Peyer's patch (tissue), 4 donors: ENCODE results near the gene MRPL12. TPM values are rescaled to one million over a fixed set of nuclear protein-coding genes. Genes with fewer than 3 reads are reported as not detected.

Experiments
- DNase-seq, 3 donors: peaks; one replicate each; pipeline ENCODE4 v3.0.0-alpha.2; 2017 to 2019
- H3K27ac ChIP-seq, 4 donors: fragments of 200-600 bp; sonication (generic); one replicate each; pipeline ENCODE4 v1.5.1; 2016 to 2019
- H3K27me3 ChIP-seq, 2 donors: fragments of 200-600 bp; sonication (generic); one replicate each; pipeline ENCODE4 v1.5.1; 2019
- H3K36me3 ChIP-seq, 3 donors: fragments of 200-600 bp; sonication (generic); one replicate each; pipeline ENCODE4 v1.5.1; 2016 to 2019
- H3K4me1 ChIP-seq, 4 donors: fragments of 200-600 bp; sonication (generic); one replicate each; pipeline ENCODE4 v1.5.1; 2016 to 2019
- H3K4me3 ChIP-seq, 4 donors: fragments of 200-600 bp; sonication (generic); 1 replicate in 3 of 4; 2 replicates in 1 of 4; pipeline ENCODE4 v1.5.1; 2016 to 2019; ENCODE audit warnings: mild to moderate bottlenecking in 1 of 4
- H3K9me3 ChIP-seq, 4 donors: fragments of 200-600 bp; sonication (generic); one replicate each; pipeline ENCODE4 v1.5.1; 2016 to 2019; ENCODE audit warnings: mild to moderate bottlenecking in 1 of 4
- POLR2A ChIP-seq, 2 donors: fragments of 450-650 bp; IDR thresholded peaks; one replicate each; pipeline ENCODE4 v1.5.1; 2017; ENCODE audit warnings: antibody characterized with exemption in 2 of 2, mild to moderate bottlenecking in 2 of 2, moderate library complexity in 2 of 2
- total RNA-seq, 4 donors: library from RNA; depleted of rRNA; stranded (reverse); fragments of >200 nt; gene quantifications; one replicate each; pipeline ENCODE4 v1.1.0, GENCODE V29; 2016
- TF ChIP-seq, protein P1 (sequence below), 6 experiments: fragments of 450-650 bp in 4 of 6; fragments of 200-600 bp in 2 of 6; sonication (generic) in 1 of 6; IDR thresholded peaks; one replicate each; pipeline ENCODE4 v1.5.1; 2017 to 2019; ENCODE audit warnings: antibody characterized with exemption in 6 of 6, mild to moderate bottlenecking in 3 of 6, moderate library complexity in 1 of 6

The MRPL12 gene
- total RNA-seq, 4 donors from 2014 or later: 65.6 to 99.9 (median 76.4) TPM

GRCh38 chr17:81719410-81720266, 16.5 kb downstream of the MRPL12 start:
- no peak for TF ChIP-seq POLR2A (IDR thresholded peaks at IDR 0.05)
- TF ChIP-seq, protein P1, sequence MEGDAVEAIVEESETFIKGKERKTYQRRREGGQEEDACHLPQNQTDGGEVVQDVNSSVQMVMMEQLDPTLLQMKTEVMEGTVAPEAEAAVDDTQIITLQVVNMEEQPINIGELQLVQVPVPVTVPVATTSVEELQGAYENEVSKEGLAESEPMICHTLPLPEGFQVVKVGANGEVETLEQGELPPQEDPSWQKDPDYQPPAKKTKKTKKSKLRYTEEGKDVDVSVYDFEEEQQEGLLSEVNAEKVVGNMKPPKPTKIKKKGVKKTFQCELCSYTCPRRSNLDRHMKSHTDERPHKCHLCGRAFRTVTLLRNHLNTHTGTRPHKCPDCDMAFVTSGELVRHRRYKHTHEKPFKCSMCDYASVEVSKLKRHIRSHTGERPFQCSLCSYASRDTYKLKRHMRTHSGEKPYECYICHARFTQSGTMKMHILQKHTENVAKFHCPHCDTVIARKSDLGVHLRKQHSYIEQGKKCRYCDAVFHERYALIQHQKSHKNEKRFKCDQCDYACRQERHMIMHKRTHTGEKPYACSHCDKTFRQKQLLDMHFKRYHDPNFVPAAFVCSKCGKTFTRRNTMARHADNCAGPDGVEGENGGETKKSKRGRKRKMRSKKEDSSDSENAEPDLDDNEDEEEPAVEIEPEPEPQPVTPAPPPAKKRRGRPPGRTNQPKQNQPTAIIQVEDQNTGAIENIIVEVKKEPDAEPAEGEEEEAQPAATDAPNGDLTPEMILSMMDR (IDR thresholded peaks at IDR 0.05): no peak
- Histone ChIP-seq H3K27ac (no peak overlapping the region), H3K4me3 (no peak overlapping the region), H3K9me3 (no peaks in the 10 kb centered on the region), H3K27me3 (no peaks in the 10 kb centered on the region), H3K4me1 (peaks cover 0 to 38% (median 0%) of the 10 kb centered on the region in 4 donors), H3K36me3 (peaks cover 0 to 38% (median 0%) of the 10 kb centered on the region in 3 donors)
- DNase-seq: no peak

GRCh38 chr17:81720267-81721071, 17.3 kb downstream of the MRPL12 start:
- no peak overlapping the region for H3K4me3 ChIP-seq
- H3K27ac ChIP-seq: no peak overlapping the region
- no peak for TF ChIP-seq POLR2A (IDR thresholded peaks at IDR 0.05)
- TF ChIP-seq, protein P1 (IDR thresholded peaks at IDR 0.05): no peak
- peaks cover 0 to 30% (median 0%) of the 10 kb centered on the region in 3 donors for H3K36me3 ChIP-seq
- H3K27me3 ChIP-seq: no peaks in the 10 kb centered on the region
- no peaks in the 10 kb centered on the region for H3K9me3 ChIP-seq
- no peak for DNase-seq
- H3K4me1 ChIP-seq: peaks cover 0 to 32% (median 0%) of the 10 kb centered on the region in 4 donors

DNA sequence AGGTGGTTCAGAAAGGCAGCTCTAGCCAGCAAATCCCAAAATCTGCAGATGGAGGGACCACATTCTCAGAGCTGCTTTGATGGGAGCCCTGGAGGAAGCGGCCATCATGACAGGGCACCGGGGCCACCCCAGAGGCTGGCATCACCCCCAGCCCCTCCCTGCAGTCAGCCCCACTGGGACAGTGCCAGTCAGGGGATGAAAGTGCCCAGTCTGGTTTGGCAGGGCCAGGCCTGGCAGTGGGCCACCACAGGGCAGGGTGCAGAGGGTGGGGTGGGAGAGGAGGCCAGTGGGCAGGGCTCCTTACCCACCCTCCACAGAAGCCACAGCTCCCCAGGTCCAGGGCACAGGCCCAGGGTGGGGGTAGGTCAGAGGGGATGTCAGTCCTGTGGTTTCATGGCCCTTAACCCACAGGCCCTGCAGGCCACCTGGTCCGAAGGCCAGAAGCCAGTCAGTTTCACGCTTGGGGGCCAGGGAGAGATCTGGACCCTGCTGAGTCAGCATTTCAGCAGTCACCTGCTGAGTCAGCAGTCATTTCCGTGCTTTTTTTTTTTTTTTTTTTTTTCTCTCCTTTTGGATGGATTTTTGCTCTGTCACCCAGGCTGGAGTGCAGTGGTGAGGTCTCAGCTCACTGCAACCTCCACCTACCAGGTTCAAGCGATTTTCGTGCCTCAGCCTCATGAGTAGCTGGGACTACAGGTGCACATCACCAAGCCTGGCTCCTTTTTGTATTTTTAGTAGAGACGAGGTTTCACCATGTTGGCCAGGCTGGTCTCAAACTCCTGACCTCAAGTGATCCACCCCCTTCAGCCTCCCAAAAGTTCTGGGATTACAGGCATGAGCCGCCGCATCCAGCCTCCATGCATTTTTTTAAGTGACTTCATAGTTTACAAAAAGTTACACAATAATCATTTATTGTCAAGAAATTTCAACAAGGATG, 19.3 kb downstream of the MRPL12 start:
- H3K4me1 ChIP-seq: peaks cover 0 to 32% (median 0%) of the 10 kb centered on the region in 4 donors
- no peaks in the 10 kb centered on the region for H3K9me3 ChIP-seq
- H3K36me3 ChIP-seq: peaks cover 0 to 11% (median 0%) of the 10 kb centered on the region in 3 donors
- DNase-seq: peak in 2 of 3 donors; percentile 83 to 90
- TF ChIP-seq, protein P1 (IDR thresholded peaks at IDR 0.05): no peak
- TF ChIP-seq POLR2A (IDR thresholded peaks at IDR 0.05): no peak
- H3K4me3 ChIP-seq: no peak overlapping the region
- peak overlapping the region in 2 of 4 donors; percentile 24 to 81 for H3K27ac ChIP-seq
- no peaks in the 10 kb centered on the region for H3K27me3 ChIP-seq

DNA sequence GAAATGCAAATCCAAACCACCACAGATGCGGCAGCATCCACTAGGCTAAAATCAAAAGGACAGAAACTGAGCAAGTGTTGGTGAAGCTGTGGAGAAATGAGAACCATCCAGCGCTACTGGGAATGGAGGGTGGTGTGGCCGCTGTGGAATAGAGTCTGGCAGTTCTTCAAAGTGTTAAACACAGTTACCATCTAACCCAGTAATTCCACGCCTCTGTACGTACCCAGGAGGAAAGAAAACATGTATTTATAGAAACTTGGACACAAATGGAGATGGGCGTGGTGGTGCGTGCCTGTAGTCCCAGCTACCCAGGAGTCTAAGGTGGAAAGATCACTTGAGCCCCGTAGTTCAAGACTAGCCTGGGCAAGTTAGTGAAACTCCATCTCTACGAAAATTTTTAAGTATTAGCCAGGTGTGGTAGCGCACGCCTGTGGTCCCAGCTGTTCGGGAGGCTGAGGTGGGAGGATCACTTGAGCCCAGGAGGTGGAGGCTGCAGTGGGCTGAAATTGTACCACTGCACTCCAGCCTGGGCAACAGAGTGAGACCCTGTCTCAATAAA, 20.6 kb downstream of the MRPL12 start:
- H3K4me1 ChIP-seq: peaks cover 0 to 32% (median 0%) of the 10 kb centered on the region in 4 donors
- H3K27me3 ChIP-seq: no peaks in the 10 kb centered on the region
- H3K27ac ChIP-seq: no peak overlapping the region
- no peak overlapping the region for H3K4me3 ChIP-seq
- TF ChIP-seq POLR2A (IDR thresholded peaks at IDR 0.05): no peak
- TF ChIP-seq, protein P1 (IDR thresholded peaks at IDR 0.05): no peak
- no peaks in the 10 kb centered on the region for H3K9me3 ChIP-seq
- no peak for DNase-seq
- H3K36me3 ChIP-seq: no peaks in the 10 kb centered on the region
